HEK293 (cell line): Measurements from ENCODE around the gene CDS1.

Source experiments
- CTCF ChIA-PET: fragments of 350-600 bp; formaldehyde crosslinking; extraction: SDS; loops from one replicate; lab custom pipeline; 2021; ENCODE audit warnings: antibody characterized with exemption; lab: Yijun Ruan, JAX
- POLR2A ChIA-PET: fragments of 300-600 bp; formaldehyde crosslinking; extraction: SDS; loops from one replicate; lab custom pipeline; 2020; ENCODE audit warnings: antibody characterized with exemption, inconsistent platforms; lab: Yijun Ruan, JAX
- H3K27ac ChIP-seq: fragments of 200-500 bp; sonication (Bioruptor generic); 2 replicates; pipeline ENCODE4 v1.5.1; 2014; ENCODE audit warnings: low read depth, low read length, control low read depth, inconsistent platforms; ENCODE audit errors: extremely low read depth
- H3K36me3 ChIP-seq, 2 experiments: fragments of 200-500 bp in 1 of 2; sonication (Bioruptor generic) in 1 of 2; 1 replicate in 1 of 2; 2 replicates in 1 of 2; pipeline ENCODE4 v1.5.1; 2014 to 2017; ENCODE audit warnings: inconsistent platforms in 2 of 2, low read length in 2 of 2; ENCODE audit not compliant: control insufficient read depth in 2 of 2, insufficient read depth in 1 of 2
- H3K4me1 ChIP-seq: fragments of 200-500 bp; sonication (Bioruptor generic); 2 replicates; pipeline ENCODE4 v1.5.1; 2014; ENCODE audit warnings: mild to moderate bottlenecking, low read length, inconsistent platforms; ENCODE audit not compliant: control insufficient read depth, insufficient read depth
- H3K4me3 ChIP-seq: 2 replicates; pipeline ENCODE4 v1.5.1; 2011; ENCODE audit warnings: low read depth, mild to moderate bottlenecking, control low read depth, low read length, moderate library complexity
- H3K9me3 ChIP-seq: fragments of 200-500 bp; sonication (Bioruptor generic); 2 replicates; pipeline ENCODE4 v1.5.1; 2014; ENCODE audit warnings: low read depth, low read length, inconsistent platforms; ENCODE audit not compliant: control insufficient read depth, insufficient read depth
- GLIS1 ChIP-seq: fragments of 450-650 bp; formaldehyde crosslinking; IDR thresholded peaks from 2 replicates; pipeline ENCODE4 v1.5.1; 2016; ENCODE audit warnings: missing biosample characterization, missing genetic modification characterization
- KLF8 ChIP-seq: fragments of 450-650 bp; formaldehyde crosslinking; IDR thresholded peaks from 2 replicates; pipeline ENCODE4 v1.5.1; 2016; ENCODE audit warnings: missing biosample characterization, missing genetic modification characterization
- MEIS1 ChIP-seq: sonication (generic); formaldehyde crosslinking; IDR thresholded peaks from 2 replicates; pipeline ENCODE4 v1.8.1; 2022; ENCODE audit warnings: missing genetic modification reagents, mild to moderate bottlenecking, borderline replicate concordance
- ZFHX2 ChIP-seq: fragments of 450-650 bp; formaldehyde crosslinking; conservative IDR thresholded peaks from 2 replicates; pipeline ENCODE4 v1.5.1; 2016; ENCODE audit warnings: missing biosample characterization, missing genetic modification characterization
- ZFP37 ChIP-seq: fragments of 450-650 bp; formaldehyde crosslinking; IDR thresholded peaks from 2 replicates; pipeline ENCODE4 v1.5.1; 2016; ENCODE audit warnings: missing biosample characterization, missing genetic modification characterization
- ZNF121 ChIP-seq: fragments of 450-650 bp; formaldehyde crosslinking; IDR thresholded peaks from 2 replicates; pipeline ENCODE4 v1.5.1; 2016; ENCODE audit warnings: missing biosample characterization, missing genetic modification characterization
- ZNF157 ChIP-seq: fragments of 450-650 bp; formaldehyde crosslinking; IDR thresholded peaks from 2 replicates; pipeline ENCODE4 v1.5.1; 2016; ENCODE audit warnings: missing biosample characterization, missing genetic modification characterization
- ZNF16 ChIP-seq: fragments of 450-650 bp; formaldehyde crosslinking; IDR thresholded peaks from 2 replicates; pipeline ENCODE4 v1.5.1; 2016; ENCODE audit warnings: low read depth, missing biosample characterization, missing genetic modification characterization
- ZNF248 ChIP-seq: fragments of 450-650 bp; formaldehyde crosslinking; IDR thresholded peaks from 2 replicates; pipeline ENCODE4 v1.5.1; 2017; ENCODE audit warnings: missing biosample characterization, missing genetic modification characterization
- ZNF266 ChIP-seq: fragments of 450-650 bp; formaldehyde crosslinking; IDR thresholded peaks from 2 replicates; pipeline ENCODE4 v1.5.1; 2016; ENCODE audit warnings: missing biosample characterization, missing genetic modification characterization, low read depth
- ZNF311 ChIP-seq: fragments of 450-650 bp; formaldehyde crosslinking; IDR thresholded peaks from 2 replicates; pipeline ENCODE4 v1.5.1; 2017; ENCODE audit warnings: missing biosample characterization, missing genetic modification characterization, borderline replicate concordance
- ZNF433 ChIP-seq: fragments of 450-650 bp; formaldehyde crosslinking; IDR thresholded peaks from 2 replicates; pipeline ENCODE4 v1.5.1; 2016; ENCODE audit warnings: missing biosample characterization, missing genetic modification characterization, low read depth
- ZNF529 ChIP-seq: fragments of 450-650 bp; formaldehyde crosslinking; IDR thresholded peaks from 2 replicates; pipeline ENCODE4 v1.5.1; 2017; ENCODE audit warnings: missing genetic modification characterization, missing biosample characterization; ENCODE audit not compliant: insufficient replicate concordance
- ZNF600 ChIP-seq: fragments of 450-650 bp; formaldehyde crosslinking; IDR thresholded peaks from 2 replicates; pipeline ENCODE4 v1.5.1; 2016; ENCODE audit warnings: missing biosample characterization, missing genetic modification characterization
- ZNF670 ChIP-seq: fragments of 450-650 bp; formaldehyde crosslinking; IDR thresholded peaks from 2 replicates; pipeline ENCODE4 v1.5.1; 2016; ENCODE audit warnings: missing biosample characterization, missing genetic modification characterization, low read depth
- ZSCAN16 ChIP-seq: fragments of 450-650 bp; formaldehyde crosslinking; IDR thresholded peaks from 2 replicates; pipeline ENCODE4 v1.5.1; 2016; ENCODE audit warnings: missing biosample characterization, missing genetic modification characterization
- ZXDB ChIP-seq: fragments of 450-650 bp; formaldehyde crosslinking; IDR thresholded peaks from 2 replicates; pipeline ENCODE4 v1.5.1; 2016; ENCODE audit warnings: missing biosample characterization, missing genetic modification characterization
- TF ChIP-seq, protein P1 (sequence below): fragments of 450-650 bp; formaldehyde crosslinking; IDR thresholded peaks from 2 replicates; pipeline ENCODE4 v1.5.1; 2016; ENCODE audit warnings: missing biosample characterization, missing genetic modification characterization
- TF ChIP-seq, protein P2 (sequence below): fragments of 450-650 bp; formaldehyde crosslinking; IDR thresholded peaks from 2 replicates; pipeline ENCODE4 v1.5.1; 2016; ENCODE audit warnings: missing biosample characterization, missing genetic modification characterization
- TF ChIP-seq, protein P3 (sequence below): fragments of 450-650 bp; formaldehyde crosslinking; IDR thresholded peaks from 2 replicates; pipeline ENCODE4 v1.5.1; 2016; ENCODE audit warnings: missing biosample characterization, missing genetic modification characterization
- TF ChIP-seq, protein P4 (sequence below): fragments of 450-650 bp; formaldehyde crosslinking; IDR thresholded peaks from 2 replicates; pipeline ENCODE4 v1.5.1; 2016; ENCODE audit warnings: missing biosample characterization, missing genetic modification characterization
- TF ChIP-seq, protein P5 (sequence below): fragments of 450-650 bp; formaldehyde crosslinking; IDR thresholded peaks from 2 replicates; pipeline ENCODE4 v1.5.1; 2016; ENCODE audit warnings: missing biosample characterization, missing genetic modification characterization, low read depth
- TF ChIP-seq, protein P6 (sequence below): fragments of 450-650 bp; formaldehyde crosslinking; IDR thresholded peaks from 2 replicates; pipeline ENCODE4 v1.5.1; 2017; ENCODE audit warnings: missing biosample characterization, missing genetic modification characterization

Gene CDS1

DNA sequence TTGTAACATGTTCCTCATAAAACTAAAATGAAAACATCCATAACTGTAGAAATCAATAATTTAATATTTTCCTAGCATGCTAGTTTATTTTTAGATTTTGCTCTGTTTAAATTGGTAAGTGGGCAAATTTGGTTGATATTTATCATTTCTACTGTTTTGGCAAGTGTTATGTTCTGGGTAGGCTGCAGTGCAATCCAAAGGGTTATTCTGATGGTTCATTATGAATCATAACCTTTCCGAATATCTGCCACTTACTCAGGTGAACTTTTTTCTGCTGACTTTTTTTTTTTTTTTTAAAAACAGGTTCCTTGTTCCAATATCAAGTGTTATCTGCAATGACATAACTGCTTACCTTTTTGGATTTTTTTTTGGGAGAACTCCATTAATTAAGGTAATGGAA, 52.0 kb downstream of the CDS1 start (continued):
- TF ChIP-seq, protein P1, sequence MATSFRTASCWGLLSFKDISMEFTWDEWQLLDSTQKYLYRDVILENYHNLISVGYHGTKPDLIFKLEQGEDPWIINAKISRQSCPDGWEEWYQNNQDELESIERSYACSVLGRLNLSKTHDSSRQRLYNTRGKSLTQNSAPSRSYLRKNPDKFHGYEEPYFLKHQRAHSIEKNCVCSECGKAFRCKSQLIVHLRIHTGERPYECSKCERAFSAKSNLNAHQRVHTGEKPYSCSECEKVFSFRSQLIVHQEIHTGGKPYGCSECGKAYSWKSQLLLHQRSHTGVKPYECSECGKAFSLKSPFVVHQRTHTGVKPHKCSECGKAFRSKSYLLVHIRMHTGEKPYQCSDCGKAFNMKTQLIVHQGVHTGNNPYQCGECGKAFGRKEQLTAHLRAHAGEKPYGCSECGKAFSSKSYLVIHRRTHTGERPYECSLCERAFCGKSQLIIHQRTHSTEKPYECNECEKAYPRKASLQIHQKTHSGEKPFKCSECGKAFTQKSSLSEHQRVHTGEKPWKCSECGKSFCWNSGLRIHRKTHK (tag by site-specific recombination): no peak
- TF ChIP-seq ZNF248 (tag by site-specific recombination) (no peak), ZNF16 (tag by site-specific recombination) (no peak), ZFHX2 (tag by site-specific recombination) (no peak), MEIS1 (no peak), ZXDB (tag by site-specific recombination) (no peak), ZNF433 (no peak)
- TF ChIP-seq, protein P2, sequence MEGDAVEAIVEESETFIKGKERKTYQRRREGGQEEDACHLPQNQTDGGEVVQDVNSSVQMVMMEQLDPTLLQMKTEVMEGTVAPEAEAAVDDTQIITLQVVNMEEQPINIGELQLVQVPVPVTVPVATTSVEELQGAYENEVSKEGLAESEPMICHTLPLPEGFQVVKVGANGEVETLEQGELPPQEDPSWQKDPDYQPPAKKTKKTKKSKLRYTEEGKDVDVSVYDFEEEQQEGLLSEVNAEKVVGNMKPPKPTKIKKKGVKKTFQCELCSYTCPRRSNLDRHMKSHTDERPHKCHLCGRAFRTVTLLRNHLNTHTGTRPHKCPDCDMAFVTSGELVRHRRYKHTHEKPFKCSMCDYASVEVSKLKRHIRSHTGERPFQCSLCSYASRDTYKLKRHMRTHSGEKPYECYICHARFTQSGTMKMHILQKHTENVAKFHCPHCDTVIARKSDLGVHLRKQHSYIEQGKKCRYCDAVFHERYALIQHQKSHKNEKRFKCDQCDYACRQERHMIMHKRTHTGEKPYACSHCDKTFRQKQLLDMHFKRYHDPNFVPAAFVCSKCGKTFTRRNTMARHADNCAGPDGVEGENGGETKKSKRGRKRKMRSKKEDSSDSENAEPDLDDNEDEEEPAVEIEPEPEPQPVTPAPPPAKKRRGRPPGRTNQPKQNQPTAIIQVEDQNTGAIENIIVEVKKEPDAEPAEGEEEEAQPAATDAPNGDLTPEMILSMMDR: no peak

DNA sequence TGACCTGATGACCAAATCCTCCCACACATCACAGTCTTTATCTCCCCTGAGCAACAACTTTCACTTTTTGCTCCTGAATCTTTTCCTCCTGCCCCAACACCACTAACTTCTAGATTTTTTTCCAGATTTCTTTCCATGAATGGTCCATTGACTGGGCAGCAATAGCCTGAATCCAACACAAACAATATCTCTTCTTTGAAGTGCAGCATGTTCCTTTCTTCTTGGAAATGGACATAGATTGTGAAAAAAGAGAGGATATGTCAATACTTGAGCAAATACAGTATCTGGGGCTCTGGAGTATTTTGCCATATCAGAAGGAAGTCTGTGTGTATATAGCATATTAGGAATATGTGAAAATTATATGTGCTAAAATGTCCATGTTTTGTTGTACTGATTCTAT, 55.2 kb downstream of the CDS1 start:
- peaks cover 10 to 23% of the 10 kb centered on the region in 2 experiments; a peak in 2 of 3 replicates for H3K36me3 ChIP-seq
- H3K4me1 ChIP-seq: no peaks in the 10 kb centered on the region
- TF ChIP-seq, protein P3, sequence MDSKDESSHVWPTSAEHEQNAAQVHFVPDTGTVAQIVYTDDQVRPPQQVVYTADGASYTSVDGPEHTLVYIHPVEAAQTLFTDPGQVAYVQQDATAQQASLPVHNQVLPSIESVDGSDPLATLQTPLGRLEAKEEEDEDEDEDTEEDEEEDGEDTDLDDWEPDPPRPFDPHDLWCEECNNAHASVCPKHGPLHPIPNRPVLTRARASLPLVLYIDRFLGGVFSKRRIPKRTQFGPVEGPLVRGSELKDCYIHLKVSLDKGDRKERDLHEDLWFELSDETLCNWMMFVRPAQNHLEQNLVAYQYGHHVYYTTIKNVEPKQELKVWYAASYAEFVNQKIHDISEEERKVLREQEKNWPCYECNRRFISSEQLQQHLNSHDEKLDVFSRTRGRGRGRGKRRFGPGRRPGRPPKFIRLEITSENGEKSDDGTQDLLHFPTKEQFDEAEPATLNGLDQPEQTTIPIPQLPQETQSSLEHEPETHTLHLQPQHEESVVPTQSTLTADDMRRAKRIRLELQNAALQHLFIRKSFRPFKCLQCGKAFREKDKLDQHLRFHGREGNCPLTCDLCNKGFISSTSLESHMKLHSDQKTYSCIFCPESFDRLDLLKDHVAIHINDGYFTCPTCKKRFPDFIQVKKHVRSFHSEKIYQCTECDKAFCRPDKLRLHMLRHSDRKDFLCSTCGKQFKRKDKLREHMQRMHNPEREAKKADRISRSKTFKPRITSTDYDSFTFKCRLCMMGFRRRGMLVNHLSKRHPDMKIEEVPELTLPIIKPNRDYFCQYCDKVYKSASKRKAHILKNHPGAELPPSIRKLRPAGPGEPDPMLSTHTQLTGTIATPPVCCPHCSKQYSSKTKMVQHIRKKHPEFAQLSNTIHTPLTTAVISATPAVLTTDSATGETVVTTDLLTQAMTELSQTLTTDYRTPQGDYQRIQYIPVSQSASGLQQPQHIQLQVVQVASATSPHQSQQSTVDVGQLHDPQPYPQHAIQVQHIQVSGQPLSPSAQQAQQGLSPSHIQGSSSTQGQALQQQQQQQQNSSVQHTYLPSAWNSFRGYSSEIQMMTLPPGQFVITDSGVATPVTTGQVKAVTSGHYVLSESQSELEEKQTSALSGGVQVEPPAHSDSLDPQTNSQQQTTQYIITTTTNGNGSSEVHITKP: no peak
- no peak for TF ChIP-seq ZNF600
- TF ChIP-seq ZNF311 (tag by site-specific recombination): no peak
- no peak for TF ChIP-seq ZNF529
- TF ChIP-seq ZNF121: no peak
- TF ChIP-seq KLF8 (tag by site-specific recombination): no peak
- TF ChIP-seq, protein P4, sequence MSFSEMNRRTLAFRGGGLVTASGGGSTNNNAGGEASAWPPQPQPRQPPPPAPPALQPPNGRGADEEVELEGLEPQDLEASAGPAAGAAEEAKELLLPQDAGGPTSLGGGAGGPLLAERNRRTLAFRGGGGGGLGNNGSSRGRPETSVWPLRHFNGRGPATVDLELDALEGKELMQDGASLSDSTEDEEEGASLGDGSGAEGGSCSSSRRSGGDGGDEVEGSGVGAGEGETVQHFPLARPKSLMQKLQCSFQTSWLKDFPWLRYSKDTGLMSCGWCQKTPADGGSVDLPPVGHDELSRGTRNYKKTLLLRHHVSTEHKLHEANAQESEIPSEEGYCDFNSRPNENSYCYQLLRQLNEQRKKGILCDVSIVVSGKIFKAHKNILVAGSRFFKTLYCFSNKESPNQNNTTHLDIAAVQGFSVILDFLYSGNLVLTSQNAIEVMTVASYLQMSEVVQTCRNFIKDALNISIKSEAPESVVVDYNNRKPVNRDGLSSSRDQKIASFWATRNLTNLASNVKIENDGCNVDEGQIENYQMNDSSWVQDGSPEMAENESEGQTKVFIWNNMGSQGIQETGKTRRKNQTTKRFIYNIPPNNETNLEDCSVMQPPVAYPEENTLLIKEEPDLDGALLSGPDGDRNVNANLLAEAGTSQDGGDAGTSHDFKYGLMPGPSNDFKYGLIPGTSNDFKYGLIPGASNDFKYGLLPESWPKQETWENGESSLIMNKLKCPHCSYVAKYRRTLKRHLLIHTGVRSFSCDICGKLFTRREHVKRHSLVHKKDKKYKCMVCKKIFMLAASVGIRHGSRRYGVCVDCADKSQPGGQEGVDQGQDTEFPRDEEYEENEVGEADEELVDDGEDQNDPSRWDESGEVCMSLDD (tag by site-specific recombination): no peak
- TF ChIP-seq ZFP37 (tag by site-specific recombination): no peak
- no peak for TF ChIP-seq ZSCAN16 (tag by site-specific recombination)
- TF ChIP-seq, protein P5, sequence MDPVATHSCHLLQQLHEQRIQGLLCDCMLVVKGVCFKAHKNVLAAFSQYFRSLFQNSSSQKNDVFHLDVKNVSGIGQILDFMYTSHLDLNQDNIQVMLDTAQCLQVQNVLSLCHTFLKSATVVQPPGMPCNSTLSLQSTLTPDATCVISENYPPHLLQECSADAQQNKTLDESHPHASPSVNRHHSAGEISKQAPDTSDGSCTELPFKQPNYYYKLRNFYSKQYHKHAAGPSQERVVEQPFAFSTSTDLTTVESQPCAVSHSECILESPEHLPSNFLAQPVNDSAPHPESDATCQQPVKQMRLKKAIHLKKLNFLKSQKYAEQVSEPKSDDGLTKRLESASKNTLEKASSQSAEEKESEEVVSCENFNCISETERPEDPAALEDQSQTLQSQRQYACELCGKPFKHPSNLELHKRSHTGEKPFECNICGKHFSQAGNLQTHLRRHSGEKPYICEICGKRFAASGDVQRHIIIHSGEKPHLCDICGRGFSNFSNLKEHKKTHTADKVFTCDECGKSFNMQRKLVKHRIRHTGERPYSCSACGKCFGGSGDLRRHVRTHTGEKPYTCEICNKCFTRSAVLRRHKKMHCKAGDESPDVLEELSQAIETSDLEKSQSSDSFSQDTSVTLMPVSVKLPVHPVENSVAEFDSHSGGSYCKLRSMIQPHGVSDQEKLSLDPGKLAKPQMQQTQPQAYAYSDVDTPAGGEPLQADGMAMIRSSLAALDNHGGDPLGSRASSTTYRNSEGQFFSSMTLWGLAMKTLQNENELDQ (tag by site-specific recombination): no peak
- TF ChIP-seq, protein P6, sequence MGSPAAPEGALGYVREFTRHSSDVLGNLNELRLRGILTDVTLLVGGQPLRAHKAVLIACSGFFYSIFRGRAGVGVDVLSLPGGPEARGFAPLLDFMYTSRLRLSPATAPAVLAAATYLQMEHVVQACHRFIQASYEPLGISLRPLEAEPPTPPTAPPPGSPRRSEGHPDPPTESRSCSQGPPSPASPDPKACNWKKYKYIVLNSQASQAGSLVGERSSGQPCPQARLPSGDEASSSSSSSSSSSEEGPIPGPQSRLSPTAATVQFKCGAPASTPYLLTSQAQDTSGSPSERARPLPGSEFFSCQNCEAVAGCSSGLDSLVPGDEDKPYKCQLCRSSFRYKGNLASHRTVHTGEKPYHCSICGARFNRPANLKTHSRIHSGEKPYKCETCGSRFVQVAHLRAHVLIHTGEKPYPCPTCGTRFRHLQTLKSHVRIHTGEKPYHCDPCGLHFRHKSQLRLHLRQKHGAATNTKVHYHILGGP: no peak
- TF ChIP-seq ZNF157 (tag by site-specific recombination): no peak
- no peak for TF ChIP-seq ZNF670 (tag by site-specific recombination)
- no peak for TF ChIP-seq GLIS1 (tag by site-specific recombination)
- no peak for TF ChIP-seq ZNF266 (tag by site-specific recombination)
- ChIA-PET POLR2A (no interaction called here), CTCF (no interaction called here)
- no peak overlapping the region for H3K27ac ChIP-seq
- no peaks in the 10 kb centered on the region for H3K9me3 ChIP-seq
- H3K4me3 ChIP-seq: no peak overlapping the region
